ENCODE results near the gene PMM2.

The PMM2 gene

DNA sequence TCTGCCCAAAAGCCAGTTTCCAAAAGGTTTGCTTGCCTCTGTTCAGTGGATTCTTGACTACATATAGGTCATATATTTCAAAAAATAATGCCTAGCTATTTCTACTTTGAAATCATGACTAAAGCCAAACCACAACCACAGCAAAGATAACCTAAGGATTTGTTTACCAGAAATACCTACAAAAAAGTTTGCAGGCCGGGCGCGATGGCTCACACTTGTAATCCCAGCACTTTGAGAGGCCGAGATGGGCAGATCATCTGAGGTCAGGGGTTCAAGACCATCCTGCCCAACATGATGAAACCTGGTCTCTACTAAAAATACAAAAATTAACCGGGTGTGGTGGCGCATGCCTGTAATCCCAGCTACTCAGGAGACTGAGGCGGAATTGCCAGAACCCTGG, 56.0 kb downstream of the PMM2 start:
- DNase-seq: no peak

GRCh38 chr16:8854298-8854948, 56.8 kb downstream of the PMM2 start:
- no peak for DNase-seq

GRCh38 chr16:8855051-8855786, 57.6 kb downstream of the PMM2 start:
- DNase-seq: no peak

GRCh38 chr16:8855972-8856371, 58.3 kb downstream of the PMM2 start:
- no peak for DNase-seq

GRCh38 chr16:8858994-8859912, 61.6 kb downstream of the PMM2 start:
- DNase-seq: no peak

- DNase-seq: no peak
These were observed 62.6 kb downstream of the PMM2 start for GRCh38 chr16:8859913-8860881.

GRCh38 chr16:8861563-8862308, 64.1 kb downstream of the PMM2 start:
- no peak for DNase-seq

DNA sequence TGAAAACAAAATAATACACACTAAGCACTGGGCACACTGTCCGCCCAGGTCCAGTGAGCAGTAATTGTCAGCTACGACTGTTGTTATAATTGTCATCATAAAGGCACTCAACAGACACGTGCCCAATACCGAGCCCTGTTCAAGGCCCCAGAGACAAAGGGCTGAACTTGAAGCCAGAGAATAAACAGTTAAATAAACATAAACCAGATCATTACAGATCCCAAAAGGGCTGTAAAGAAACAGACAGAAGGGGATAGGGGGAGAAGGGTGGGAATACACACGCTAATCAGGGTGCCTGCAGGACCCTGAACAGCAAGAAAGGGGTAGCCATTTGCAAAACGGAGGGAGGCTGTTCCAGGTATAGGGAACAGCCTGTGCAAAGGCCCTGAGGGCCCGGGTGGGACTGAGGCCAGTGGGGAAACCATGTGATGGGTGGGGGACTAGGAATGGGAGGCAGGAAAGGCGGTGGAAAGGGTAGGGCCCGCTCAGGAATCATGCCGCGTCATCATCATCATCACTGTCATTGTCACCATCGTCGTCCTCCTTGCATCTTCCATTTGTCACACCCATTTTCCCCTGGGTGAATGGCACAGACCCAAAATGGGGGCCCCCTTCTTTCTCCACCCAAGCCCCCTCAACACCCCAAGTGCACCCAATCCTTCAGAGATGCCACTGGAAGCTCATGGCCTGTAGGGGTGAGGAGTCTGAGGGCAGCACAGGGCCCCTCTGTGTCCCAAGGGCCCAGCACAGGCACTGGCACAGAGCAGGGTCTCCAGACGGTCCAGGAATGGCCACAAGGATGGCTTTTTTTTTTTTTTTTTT, 64.9 kb downstream of the PMM2 start:
- no peak for DNase-seq

GRCh38 chr16:8863594-8864424, 66.2 kb downstream of the PMM2 start:
- DNase-seq: peak; percentile 91 to 92

DNA sequence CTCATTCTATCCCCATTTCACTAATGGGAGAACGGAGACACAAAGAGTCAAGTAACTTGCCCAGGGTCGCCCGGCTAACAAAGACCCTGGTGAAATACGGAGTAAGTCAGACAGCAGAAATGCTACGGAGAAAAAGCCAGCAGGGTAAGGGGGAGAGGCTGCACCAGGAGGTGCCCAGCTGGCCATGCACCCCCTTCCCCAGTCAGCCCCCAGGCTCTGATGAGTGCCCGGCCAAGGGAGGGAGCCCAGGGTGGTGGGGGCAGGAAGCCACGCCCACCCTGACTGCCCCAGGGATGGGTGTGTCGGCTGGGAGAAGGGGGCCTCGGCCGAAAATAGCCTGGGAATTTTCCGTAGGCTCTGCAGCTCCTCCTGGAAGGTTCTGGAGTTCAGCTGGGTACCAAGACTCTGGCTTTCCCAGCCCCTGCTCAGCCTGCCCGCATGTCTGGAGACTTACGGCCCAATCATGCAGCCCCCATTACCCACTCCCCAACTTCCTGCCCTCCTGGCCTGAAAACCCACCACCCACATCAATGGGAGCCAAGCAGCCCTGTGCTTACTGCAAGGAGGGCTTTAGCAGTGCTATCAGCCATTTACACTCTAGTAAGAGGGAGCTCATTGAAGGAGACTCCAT, 67.0 kb downstream of the PMM2 start:
- no peak for DNase-seq

DNA sequence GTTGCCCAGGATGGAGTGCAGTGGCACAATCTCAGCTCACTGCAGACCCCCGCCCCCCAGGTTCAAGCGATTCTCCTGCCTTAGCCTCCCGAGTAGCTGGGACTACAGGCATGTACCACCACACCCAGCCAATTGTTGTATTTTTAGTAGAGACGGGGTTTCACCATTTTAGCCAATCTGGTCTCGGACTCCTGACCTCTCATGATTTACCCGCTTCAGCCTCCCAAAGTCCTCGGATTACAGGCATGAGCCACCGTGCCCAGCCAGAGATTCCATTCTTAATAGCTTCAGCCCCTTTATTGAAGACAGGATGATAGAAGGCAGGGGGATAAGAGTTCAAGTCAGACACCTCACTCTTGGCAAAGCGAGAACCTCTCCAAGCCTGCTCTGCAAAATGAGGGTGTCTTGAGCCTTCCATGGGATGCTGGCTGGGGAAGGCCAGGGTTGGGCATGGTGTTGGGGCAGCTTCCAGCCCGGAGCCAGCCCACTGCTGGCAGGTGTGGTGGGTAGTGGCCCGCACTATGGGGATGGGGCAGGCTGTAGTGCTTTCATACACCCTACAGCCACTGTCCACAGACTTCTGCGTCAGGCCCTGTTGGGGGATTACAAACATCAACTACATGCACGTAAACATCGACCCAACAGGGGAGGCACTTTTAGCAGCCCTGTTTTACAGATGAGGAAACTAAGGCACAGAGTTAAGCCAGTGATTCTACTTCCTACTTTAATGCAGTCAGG, 67.7 kb downstream of the PMM2 start:
- DNase-seq: no peak

DNA sequence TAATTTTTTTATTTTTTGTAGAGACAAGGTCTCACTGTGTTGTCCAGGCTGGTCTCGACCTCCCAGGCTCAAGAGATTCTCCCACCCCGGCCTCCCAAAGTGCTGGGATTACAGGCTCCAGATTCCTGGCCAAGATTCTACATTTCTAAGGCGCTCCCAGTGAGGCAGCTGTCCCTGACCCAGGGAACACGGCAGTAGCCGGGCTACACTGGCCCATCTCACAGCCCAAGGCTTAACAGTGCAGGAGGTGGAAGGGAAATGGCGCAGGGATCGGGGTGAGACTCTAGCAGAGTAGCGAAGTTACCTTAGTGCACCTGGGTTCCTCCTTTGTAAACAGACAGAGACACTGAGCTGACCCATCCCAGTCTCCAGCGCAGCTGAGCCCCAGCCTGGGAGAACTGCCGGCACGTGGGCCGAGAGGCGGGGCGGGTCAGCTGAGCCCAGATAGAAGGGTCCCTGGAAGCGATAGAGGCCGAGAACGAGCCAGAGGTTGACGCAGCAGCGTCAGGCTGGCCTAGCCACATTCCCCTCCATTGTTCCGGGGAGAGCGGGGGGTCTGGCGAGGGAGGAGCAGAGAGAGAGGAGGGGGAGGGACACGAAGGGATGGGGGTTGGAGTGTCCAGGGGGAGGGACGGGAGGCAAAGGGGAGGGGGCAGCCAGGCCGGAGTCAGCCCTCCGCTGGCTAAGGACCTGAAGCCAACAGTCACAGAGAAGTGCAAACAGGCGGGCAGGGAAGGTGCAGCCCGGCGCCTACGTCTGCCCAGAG, 68.7 kb downstream of the PMM2 start:
- DNase-seq: peak; percentile 34 to 51

GRCh38 chr16:8866884-8867215, 69.2 kb downstream of the PMM2 start:
- DNase-seq: no peak

DNA sequence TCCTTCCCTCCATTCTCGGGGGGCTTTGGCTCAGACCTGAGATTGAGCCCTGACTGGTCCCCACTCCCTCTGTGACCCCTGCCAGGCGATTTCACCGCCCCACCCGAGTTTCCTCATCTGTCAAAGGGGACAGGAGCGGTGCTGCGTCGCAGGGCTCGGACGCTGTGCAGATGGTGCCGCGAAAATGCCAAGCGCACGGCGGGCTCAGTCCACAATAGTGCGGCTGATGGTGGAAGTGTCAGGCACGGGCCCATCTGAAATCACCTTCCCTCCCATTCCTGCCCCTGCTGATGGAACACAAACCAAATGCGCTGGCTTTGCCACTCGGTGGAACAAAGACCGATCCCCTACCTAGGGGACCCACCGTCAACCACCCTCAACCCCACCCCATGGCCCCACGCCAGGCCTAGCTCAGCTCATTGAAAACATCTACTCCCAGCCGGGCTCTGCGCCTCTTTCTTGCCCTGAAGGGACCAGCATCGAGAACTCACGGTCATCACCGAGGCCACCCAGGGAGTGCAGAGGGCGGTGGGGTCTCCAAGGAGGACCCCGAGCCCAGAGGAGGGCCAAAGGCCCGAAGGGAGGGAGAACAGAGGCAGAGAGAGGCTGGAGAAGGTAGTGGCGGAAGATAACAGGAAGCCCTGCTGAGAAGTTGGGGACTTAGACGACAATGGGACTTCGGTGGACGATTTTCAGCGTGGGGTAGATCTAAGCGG, 69.7 kb downstream of the PMM2 start:
- DNase-seq: peak in 1 of 2 donors; percentile 40

DNA sequence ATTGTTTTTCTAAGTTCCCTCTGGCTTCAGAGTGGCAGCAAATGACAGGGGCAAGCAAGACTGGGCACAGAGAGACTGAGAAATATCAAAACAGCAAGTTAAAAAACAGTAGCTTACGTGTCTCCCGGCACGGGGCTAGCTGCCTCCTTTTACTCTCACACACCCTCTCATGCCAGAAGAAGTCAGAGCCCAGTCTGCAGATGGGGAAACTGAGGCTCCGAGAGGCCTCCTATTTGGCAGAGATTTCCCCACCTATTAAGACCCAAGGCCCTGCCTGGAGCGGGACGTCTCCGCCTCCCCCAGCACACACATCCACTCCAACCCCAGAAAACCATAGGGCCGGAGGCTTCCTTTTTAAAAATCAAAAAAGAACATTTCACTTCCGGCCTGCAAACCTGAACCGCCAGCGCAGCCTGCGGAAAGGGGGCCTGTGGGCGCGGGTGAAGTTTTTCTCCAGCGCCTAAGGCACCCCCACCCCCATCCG, 70.3 kb downstream of the PMM2 start:
- no peak for DNase-seq

DNA sequence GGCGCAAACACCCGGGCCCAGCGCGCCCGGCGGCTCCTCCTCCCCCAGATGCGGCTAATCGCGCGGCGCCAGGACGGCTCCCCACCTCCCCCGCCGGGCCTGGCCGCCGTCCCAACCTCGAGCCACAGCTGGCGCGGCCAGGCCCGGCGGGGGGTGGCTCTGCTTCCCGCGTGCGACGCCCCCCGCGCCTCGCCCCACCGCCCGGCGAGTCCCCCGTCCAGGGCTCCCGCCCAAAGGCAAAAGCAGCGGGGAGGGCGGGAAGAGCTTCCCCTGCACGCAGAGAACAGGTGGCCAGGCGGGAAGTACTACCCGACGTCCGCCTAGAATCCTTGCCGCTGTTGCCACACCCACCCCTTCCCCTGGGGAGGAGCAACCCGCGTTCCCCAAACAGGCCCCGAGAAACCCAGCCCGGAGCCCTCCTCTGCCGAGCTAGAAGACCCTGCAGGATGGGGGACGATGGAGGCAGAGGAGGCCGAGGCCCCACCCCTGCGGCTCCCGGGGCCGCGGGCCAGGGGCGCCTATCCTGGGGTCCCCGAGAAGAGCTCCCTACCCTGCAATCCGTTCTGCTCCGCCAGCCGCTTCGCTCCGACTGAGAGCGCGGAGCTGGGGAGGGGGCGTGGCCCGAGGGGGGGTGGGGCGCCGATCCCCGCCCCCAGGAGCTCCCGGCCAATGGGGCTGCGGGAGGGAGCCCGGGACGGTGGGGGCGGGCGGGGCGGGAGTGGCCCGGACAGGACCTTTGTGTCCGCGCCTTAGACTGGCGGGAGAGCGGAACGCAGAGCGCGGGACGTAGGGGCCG, 71.0 kb downstream of the PMM2 start, which contains the start of gene CARHSP1:
Gene CARHSP1 (minus strand): TSS at position 591 of the 796 bp plus-strand sequence. CDS start 9,678 bp downstream, outside the sequence.
- peak; percentile 86 to 90 for DNase-seq

All from hippocampal formation (tissue), 2 donors.